ENCODE data around the gene CDK7.

CDK7 gene

DNA sequence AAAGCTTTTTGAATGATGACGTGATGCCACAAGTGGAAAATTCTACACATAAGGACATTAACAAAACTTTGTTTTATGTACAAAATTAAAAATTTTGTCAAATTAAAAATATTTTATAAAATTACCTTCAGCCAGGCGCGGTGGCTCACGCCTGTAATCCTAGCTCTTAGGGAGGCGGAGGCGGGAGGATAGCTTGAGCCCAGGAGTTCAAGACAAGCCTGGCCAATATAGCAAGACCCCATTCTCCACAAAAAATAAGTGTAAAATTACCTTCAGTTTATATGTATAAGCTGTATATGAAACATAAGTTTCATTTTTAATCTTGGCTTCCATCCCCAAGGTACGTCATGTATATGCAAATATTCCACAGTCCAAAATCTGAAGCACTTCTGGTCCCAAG, 40.9 kb downstream of the CDK7 start:
- DNase-seq (ENCODE audit: low read depth in 1 of 2, low spot score in 1 of 2), result no peak
- Histone ChIP-seq H3K27ac (replicated peaks) (no peak overlapping the region), H3K4me3 (replicated peaks; ENCODE audit: insufficient read depth, low read length) (no peak overlapping the region), H3K27me3 (ENCODE audit: insufficient read depth, poor library complexity, severe bottlenecking) (no peaks in the 10 kb centered on the region)
- TF ChIP-seq, protein P1, sequence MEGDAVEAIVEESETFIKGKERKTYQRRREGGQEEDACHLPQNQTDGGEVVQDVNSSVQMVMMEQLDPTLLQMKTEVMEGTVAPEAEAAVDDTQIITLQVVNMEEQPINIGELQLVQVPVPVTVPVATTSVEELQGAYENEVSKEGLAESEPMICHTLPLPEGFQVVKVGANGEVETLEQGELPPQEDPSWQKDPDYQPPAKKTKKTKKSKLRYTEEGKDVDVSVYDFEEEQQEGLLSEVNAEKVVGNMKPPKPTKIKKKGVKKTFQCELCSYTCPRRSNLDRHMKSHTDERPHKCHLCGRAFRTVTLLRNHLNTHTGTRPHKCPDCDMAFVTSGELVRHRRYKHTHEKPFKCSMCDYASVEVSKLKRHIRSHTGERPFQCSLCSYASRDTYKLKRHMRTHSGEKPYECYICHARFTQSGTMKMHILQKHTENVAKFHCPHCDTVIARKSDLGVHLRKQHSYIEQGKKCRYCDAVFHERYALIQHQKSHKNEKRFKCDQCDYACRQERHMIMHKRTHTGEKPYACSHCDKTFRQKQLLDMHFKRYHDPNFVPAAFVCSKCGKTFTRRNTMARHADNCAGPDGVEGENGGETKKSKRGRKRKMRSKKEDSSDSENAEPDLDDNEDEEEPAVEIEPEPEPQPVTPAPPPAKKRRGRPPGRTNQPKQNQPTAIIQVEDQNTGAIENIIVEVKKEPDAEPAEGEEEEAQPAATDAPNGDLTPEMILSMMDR (IDR thresholded peaks at IDR 0.05; ENCODE audit: insufficient read depth, low read length), result no peak
- TF ChIP-seq, protein P2, sequence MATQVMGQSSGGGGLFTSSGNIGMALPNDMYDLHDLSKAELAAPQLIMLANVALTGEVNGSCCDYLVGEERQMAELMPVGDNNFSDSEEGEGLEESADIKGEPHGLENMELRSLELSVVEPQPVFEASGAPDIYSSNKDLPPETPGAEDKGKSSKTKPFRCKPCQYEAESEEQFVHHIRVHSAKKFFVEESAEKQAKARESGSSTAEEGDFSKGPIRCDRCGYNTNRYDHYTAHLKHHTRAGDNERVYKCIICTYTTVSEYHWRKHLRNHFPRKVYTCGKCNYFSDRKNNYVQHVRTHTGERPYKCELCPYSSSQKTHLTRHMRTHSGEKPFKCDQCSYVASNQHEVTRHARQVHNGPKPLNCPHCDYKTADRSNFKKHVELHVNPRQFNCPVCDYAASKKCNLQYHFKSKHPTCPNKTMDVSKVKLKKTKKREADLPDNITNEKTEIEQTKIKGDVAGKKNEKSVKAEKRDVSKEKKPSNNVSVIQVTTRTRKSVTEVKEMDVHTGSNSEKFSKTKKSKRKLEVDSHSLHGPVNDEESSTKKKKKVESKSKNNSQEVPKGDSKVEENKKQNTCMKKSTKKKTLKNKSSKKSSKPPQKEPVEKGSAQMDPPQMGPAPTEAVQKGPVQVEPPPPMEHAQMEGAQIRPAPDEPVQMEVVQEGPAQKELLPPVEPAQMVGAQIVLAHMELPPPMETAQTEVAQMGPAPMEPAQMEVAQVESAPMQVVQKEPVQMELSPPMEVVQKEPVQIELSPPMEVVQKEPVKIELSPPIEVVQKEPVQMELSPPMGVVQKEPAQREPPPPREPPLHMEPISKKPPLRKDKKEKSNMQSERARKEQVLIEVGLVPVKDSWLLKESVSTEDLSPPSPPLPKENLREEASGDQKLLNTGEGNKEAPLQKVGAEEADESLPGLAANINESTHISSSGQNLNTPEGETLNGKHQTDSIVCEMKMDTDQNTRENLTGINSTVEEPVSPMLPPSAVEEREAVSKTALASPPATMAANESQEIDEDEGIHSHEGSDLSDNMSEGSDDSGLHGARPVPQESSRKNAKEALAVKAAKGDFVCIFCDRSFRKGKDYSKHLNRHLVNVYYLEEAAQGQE (IDR thresholded peaks at IDR 0.05; ENCODE audit: insufficient replicate concordance, low read depth), result no peak
- TF ChIP-seq SPI1 (IDR thresholded peaks at IDR 0.05; ENCODE audit: borderline replicate concordance, low read depth), result no peak
- TF ChIP-seq POLR2AphosphoS5 (IDR thresholded peaks at IDR 0.05; ENCODE audit: low read depth), result no peak
- no peak for TF ChIP-seq GABPA (IDR thresholded peaks at IDR 0.05; ENCODE audit: low read depth)

DNA sequence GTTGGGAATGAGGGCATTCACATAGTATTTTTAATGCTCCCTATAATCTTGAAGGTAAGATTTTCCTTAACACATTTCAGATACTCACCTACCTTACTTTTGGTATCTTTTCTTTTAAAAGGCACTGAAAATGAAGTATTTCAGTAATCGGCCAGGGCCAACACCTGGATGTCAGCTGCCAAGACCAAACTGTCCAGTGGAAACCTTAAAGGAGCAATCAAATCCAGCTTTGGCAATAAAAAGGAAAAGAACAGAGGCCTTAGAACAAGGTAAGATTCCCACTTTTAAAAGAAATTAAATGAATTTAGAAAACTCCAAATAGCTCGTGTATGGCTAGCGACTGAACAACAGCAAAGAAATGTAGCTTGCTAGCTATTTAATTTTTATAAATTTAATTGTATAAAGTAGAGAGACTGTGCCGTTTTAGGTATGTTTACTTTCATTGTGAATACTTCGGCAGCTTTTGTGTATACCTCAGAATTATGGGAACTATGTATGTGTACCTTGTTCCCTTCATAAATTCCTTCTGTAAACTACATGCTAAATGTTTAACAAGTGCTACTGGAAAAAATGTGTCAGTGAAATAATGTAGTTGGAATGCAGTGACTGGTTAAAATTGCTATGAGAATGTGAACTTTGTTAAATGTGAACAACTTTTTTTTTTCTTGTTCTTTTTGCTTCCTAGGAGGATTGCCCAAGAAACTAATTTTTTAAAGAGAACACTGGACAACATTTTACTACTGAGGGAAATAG, 41.9 kb downstream of the CDK7 start:
- no peaks in the 10 kb centered on the region for H3K27me3 ChIP-seq (ENCODE audit: insufficient read depth, poor library complexity, severe bottlenecking)
- TF ChIP-seq GABPA (IDR thresholded peaks at IDR 0.05; ENCODE audit: low read depth), result no peak
- TF ChIP-seq POLR2AphosphoS5 (IDR thresholded peaks at IDR 0.05; ENCODE audit: low read depth), result no peak
- TF ChIP-seq, protein P2 (IDR thresholded peaks at IDR 0.05; ENCODE audit: insufficient replicate concordance, low read depth), result no peak
- TF ChIP-seq SPI1 (IDR thresholded peaks at IDR 0.05; ENCODE audit: borderline replicate concordance, low read depth), result no peak
- TF ChIP-seq, protein P1 (IDR thresholded peaks at IDR 0.05; ENCODE audit: insufficient read depth, low read length), result no peak
- no peak overlapping the region for H3K4me3 ChIP-seq (replicated peaks; ENCODE audit: insufficient read depth, low read length)
- H3K27ac ChIP-seq (replicated peaks), result no peak overlapping the region
- DNase-seq (ENCODE audit: low read depth in 1 of 2, low spot score in 1 of 2), result no peak

DNA sequence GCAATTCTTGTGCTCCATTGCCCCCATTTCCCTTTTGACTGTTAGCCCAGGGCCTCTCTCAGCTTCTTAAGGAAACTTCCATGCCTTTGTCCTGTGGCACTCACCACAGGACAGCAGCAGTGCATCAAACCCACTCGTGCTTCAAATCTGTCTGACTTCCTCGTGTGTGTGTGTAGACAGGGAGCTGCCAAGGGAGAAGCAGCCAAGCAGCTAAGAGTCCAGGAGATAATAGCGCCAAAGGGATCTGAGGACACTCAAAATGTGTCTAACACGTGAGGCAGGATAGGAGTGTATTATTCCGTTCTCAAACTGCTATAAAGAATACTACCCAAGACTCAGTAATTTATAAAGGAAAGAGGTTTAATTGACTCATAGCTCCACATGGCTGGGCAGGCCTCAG, 44.8 kb downstream of the CDK7 start:
- no peaks in the 10 kb centered on the region for H3K27me3 ChIP-seq (ENCODE audit: insufficient read depth, poor library complexity, severe bottlenecking)
- TF ChIP-seq GABPA (IDR thresholded peaks at IDR 0.05; ENCODE audit: low read depth) (no peak), POLR2AphosphoS5 (IDR thresholded peaks at IDR 0.05; ENCODE audit: low read depth) (no peak), SPI1 (IDR thresholded peaks at IDR 0.05; ENCODE audit: borderline replicate concordance, low read depth) (no peak)
- TF ChIP-seq, protein P2 (IDR thresholded peaks at IDR 0.05; ENCODE audit: insufficient replicate concordance, low read depth), result no peak
- TF ChIP-seq, protein P1 (IDR thresholded peaks at IDR 0.05; ENCODE audit: insufficient read depth, low read length), result no peak
- H3K4me3 ChIP-seq (replicated peaks; ENCODE audit: insufficient read depth, low read length), result no peak overlapping the region
- DNase-seq (ENCODE audit: low read depth in 1 of 2, low spot score in 1 of 2), result no peak
- no peak overlapping the region for H3K27ac ChIP-seq (replicated peaks)

All from HL-60 (cell line).